ENCODE data around the gene ARL15.

The ARL15 gene

DNA sequence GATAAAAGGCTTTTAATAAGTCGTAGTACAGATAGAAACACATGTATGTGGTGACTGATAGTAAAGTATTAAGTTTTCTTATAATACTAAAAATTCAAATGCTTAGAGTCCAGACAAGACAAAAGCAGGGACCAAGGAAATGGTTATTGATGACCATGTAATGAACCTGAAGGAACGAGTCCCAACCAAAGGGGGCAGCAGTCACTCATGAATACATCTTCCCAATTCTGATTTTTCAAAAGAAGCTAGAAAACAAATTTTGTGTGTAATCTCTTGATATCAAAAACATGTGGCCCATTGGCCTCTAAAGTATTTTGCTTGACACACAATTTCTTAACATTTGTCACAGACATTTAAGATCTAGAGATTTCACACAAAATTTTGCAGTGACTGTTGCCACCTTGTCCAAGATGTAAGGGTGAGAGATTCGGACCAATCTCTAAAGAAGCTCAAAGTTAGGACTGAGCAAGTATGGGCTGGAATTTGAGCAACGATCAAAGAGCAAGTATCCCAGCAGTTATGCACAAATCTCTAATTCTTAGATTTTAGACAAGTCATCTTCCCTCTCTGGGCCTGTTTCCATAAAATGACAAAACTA, 66.8 kb downstream of the ARL15 start:
- DNase-seq (ENCODE audit: low read depth): peak; percentile 20

DNA sequence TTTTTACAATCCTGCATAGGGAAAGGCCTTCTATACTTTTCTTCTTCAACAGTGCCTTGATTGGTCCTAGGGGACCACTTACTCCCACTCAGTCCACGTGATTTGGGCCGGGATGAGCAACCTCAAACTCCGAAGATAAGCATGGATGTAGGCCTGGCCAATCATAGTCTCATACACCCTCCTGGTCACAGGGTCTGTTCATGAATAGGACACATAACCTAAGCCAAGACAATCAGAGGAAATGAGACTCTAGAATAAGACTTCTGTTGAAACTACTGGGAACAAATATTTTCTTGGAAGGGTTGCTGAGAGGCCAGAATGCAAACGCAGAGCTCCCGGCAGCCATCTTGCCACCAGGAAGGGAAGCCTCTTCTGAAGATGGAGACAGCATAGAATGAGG, 68.1 kb downstream of the ARL15 start:
- DNase-seq (ENCODE audit: low read depth): no peak

DNA sequence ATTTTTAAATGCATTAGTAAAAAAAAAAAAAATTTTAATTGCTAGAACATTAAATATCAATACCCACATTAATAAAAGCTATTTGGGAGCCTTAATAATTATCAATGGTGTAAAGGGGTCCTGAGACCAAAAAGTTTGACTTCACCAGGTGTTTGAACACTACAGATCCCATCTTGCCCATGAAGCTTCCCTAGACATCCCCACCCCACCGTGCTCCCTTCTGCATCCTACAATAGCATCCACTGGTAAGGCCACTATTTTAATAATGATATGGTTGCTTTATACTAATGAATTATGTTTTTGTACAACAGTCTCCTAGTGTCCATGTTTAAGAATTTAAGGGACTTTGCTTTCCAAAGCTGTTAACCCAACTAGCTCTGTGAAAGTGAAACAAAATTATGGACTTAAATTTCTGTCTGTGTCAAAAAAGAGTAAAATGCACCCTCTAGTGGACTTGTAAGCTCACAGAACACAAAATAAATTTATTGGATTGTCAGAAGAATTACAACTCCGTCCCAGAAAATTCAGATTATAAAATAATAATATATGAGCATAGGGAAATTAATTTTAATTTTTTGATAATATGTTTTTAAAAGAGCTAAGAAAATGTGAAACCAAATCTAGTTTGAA, 76.0 kb downstream of the ARL15 start:
- DNase-seq (ENCODE audit: low read depth): no peak

DNA sequence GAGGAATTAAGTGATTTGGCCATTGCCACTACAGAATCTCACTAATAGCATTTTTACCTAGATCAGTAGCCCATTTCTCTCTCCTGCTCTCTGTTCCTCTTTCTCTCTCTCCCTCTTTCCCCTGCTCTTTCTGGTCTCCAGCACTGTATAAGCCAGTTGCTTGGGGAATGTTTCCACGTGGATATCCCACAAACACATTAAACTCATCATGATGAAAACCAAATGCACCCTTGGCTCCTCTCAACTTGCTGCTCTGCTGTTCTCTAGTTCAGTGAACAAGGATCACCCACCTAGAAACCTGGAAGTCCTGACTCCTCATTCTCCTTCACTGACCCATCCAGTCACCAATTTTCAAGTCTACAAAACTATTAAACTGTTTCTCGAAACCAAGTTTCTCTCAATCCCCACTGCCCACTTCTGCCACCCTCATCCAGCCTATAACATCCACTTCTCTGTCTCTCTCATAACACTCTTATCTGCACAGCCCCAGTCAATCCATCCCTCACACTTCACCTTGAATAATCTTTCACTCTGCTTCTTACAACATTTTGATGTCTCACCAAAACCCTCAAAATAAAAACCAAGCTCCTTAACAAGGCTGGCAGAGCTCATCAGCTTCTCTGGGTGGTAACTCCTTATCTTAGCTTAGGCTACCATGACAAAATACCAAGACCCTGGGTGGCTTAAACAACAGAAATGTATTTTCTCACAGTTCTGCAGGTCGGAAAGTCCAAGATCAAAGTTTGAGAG, 79.3 kb downstream of the ARL15 start:
- no peak for DNase-seq (ENCODE audit: low read depth)

DNA sequence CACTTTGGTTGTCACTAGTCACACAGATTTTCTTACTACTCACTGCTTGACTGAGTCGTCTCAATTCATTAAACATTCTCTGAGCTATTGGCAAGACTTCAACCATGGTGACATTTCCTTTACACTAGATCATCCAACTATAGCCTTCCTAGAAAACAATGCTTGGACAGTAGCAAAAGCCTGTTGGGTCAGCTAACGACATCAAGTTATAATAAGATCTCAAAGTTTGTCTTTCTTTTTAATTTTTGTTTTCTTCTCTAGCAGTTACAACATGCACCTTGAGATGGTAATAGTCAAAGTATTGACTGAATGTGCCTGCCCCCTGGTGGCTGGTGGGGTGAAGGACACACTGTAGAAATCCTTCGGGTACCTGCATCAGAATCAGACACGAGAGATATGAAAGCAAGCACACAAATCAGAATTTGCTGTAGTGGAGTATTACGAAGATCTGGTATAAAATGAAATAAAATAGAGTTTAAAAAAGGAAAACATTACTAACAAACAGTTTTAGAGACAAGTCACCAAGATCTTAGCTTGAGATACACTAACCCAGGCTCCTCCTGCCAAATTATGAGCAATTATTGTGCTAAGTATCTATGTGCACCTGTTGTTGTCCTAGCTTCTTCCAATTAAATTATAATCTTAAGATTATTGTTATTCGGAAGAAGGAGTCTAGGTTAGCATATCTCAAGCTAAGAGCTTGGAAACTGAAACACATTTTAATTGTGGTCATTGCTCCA, 81.2 kb downstream of the ARL15 start:
- no peak for DNase-seq (ENCODE audit: low read depth)

DNA sequence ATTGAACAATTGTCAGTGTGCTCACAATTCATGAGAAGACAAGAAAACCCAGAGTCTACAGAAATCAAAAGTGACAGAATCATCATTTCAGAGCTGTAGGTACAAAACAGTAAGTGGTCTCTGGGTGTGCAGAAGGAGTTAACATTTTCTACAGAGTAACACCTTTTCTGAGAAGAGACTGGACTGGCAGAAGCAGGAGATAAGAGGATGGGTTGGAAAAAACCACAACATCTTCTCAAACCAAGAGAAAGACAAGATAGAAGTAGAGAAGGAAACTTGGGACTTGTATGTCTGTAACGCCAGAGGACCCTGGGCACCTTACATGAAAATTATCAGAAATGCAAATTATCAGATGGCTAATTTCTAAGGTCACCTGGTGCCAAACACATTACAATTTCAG, 82.6 kb downstream of the ARL15 start:
- no peak for DNase-seq (ENCODE audit: low read depth)

DNA sequence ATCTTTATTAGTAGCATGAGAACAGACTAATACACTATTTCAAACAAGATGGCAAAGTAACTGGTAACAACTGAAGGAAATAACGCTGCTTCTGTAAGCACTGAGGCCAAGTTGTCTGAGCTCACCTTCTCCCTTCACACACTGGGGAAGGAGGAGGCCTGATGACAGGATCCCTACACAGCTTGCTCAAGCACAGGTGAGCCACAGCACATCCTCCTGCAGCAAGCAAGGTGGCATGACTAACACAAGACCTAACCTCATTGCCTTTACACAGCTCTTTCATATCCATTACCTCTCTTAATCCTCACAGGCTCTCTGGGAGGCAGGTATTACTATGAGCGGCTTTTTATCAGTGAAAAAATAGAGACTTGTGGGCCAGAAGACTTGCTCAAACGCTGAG, 83.3 kb downstream of the ARL15 start:
- DNase-seq (ENCODE audit: low read depth): no peak

DNA sequence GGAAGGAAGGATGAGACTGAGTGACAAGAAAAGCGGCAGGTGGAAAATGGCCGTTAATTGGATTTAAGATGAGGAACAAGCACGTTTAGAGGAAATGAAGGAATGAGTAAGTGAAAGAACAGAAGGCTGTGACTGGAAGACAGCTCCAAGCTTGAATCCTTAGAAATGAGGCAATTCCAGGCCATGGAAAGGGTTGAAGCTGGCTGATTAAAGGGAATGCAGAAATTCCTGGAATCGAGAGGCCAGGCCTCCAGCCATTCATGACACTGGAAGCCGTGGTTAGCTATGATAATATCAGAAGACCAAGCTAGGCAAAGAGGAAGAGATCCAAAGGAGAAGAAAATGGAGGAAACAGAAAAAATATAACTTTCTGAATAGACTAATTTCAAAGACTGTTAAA, 84.2 kb downstream of the ARL15 start:
- DNase-seq (ENCODE audit: low read depth): no peak

DNA sequence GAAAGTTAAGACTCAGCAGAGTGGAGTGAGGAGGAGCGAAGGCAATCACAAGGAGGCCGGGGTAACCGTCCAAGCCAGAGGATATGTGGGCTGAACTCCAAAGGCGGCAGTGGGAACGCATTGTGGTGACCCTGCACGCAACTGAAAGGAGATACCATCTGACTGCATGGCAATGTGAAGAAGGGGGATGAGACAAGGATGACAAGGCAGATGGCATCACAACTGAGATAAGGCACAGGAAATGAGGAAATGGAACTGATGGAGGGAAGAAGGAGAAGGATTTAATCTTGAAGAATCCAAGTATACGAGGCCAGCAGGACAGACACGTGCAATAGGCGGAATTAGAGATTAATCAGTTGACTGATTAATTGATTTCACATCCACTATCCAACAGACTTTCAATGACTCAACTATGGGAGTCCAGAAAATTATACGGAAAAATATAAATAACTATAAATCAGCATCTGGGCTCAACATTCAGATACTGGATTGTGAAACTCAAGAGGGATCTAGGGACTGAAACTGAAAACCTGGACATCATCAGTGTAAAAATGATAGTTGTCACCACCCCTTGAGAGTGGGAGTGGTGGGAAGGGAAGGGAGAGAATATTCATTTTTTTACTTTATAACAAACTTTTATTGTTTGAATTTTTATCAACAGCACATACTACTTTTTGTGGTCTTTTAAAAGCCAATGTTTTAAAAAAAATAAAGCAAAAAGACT, 86.1 kb downstream of the ARL15 start:
- no peak for DNase-seq (ENCODE audit: low read depth)

DNA sequence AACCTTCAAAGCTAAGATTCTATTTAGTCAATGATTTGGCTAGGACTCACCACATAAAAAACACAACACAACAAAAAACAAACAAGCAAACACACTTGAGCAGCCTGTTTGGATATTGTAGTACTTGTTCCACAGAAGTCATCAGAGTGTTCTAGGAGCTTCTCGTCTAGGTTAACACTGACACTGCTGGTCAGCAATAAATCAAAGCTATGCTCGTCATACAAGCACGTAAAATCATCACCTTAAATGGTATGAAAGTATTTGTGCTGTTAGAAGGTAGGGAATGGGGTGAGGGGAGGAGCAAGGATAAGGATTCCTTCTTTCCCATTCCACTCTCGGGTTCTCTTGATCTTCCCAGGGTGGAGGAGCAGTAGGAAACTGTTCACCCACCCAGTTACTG, 88.0 kb downstream of the ARL15 start:
- DNase-seq (ENCODE audit: low read depth): no peak

DNA sequence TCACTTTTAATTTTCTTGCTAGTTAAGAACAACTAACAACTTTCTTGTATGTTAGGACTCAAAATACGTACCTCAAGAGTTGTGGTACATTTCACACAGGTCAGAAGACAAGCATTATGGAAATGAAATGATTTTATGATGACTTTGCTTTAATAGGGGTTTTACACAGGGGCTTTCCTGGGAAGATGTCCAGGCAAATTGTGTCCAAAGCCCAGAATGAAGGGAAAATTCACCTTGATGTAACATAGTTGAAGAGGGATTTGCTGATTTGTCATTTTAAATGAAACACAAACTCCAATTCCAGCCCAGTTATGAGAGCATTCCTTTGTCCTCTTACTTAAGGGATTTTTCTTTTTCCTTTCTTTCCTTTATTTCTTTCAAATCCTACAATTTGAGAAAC, 89.2 kb downstream of the ARL15 start:
- no peak for DNase-seq (ENCODE audit: low read depth)

DNA sequence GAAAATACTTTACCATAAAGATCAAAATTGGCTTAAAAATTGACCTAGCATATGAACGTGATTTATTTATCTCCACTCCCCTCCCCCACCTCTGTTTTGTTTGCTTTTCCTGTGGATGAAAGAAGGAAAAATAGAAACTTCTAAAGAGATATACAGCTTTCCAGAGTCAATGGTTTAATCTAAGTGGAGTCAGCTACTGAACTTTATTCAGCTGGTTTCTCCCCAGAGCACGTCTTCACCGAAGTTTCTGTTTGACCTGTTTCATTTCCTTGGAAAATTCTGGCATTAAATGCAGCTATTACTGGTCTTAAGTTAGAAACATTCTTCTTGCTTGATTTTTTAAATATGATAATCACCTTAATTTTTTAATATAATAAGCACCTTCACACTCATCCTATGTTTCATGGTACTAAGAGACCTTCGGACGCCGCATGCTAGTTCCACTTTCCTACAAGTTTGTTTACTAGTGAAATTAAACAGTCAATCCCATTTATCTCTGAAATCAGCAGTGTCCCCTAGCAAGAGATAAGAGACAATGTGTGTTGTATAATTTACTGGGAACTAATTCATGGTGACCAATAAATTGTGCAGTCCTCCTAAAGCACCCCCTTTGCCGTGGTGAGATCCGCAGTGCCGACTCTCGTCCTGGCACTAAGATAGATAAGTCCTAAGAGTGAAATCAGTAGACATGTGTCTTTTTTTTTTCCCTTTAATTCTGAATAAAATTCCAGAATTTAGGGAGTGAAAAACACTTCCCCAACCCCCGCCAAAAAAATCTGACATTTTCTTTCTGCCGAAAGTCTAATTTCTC, 89.9 kb downstream of the ARL15 start:
- no peak for DNase-seq (ENCODE audit: low read depth)

DNA sequence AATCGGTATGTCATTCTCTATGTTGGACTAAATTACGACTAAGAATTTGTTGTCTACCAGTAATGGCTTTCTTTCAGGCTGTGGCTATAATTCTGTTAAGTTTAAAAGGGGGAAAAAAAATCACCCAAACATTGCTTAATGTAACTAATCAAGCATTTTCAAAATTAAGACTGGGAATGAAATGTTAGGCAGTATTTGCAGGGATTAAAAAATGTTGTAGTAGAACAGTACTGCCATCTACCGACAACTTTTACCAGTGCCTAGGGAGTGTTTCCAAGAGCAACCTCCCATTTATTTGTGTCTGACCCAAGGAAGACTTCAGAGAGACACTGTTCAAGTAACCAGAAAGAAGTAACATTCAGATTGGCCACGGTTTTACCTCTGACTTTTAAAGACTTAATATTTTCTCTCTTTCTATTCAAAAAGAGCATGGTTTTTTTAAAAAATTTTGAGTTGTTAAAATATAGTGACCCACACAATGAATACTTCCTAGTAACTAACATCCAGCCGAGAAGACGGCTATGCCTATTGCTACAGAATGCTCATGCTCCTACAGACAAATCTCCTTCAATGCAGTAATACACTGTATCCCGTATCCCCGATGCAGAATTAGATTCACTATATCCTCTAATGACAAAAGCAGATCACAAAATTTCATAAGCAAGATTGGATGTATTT, 92.4 kb downstream of the ARL15 start:
- peak; percentile 60 for DNase-seq (ENCODE audit: low read depth)

DNA sequence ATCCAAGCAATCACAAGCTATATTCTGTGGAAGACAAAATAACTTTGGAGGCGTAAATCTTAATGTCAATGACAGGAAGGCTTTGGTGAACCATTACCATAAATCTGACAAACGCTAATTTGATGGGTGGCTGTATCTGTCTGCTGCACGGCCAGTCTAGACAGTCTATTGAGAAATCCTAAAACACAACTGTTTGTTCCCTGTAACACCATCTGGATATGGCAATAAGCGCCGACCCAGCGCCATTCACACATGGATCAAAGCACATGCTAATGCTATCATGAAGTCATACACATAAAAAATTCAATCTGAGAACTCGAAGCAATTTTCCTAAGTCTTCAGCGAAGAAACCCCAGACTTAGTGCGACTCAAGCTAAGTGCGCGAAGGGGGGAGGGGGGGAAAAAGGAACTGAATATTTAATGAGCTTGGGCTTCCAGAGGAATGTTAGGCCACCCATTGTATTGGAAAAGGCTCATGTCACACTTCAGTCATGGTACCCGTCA, 95.1 kb downstream of the ARL15 start:
- no peak for DNase-seq (ENCODE audit: low read depth)

DNA sequence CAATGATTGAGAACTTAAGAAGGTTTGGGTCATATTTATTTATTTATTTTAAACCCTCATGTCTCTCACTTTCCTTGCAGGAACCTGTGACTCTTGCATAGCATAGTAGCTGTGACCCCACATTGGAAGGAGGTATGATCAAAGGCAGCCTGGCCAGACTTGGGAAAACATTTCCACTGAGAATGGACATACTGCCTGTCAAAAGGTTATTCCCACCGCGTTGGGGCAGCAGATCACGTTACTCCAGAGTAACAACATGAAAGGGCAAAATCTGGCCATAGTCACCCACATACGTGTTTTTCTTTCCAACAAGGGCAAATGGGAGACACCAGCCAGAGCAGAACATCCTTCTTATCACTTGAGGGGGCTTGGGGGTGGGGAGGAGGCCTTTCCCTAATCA, 95.7 kb downstream of the ARL15 start:
- DNase-seq (ENCODE audit: low read depth): no peak

DNA sequence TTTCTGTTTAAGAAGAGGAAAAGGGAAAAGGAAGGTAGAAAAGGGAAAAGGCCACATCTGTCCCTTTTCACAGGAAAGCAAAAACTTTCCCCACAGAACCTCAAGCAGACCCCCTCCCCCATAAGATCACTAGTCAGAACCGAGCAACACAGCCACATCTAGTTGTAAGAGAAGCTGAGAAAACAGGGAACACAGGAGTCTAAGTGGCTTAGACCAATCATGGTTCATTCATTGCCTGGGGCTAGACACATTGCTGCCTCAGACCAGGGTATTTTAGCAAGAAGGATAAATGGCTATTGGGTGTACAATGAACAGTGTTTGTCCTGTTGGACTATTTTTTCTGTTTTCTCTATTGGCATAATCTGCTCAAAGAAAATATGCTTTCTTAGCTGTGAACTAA, 98.0 kb downstream of the ARL15 start:
- DNase-seq (ENCODE audit: low read depth): no peak

DNA sequence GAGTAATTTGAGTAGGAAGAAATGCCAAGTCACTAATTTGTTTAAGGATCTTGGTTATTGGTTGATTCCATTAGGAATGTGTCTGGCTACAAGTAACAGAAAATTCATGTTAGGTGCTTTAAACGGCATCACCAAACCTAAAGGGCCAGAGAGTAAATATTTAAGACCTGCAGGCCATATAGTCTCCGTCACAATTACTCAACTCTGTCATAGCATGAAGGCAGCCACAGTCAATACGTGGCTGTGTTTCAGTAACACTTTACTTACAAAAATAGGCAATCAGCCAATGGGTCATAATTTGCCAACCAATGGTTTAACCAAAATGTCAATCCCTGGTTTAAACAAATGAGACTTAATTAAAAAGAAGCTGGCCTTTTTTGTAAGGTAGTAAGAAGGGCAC, 98.5 kb downstream of the ARL15 start:
- no peak for DNase-seq (ENCODE audit: low read depth)

DNA sequence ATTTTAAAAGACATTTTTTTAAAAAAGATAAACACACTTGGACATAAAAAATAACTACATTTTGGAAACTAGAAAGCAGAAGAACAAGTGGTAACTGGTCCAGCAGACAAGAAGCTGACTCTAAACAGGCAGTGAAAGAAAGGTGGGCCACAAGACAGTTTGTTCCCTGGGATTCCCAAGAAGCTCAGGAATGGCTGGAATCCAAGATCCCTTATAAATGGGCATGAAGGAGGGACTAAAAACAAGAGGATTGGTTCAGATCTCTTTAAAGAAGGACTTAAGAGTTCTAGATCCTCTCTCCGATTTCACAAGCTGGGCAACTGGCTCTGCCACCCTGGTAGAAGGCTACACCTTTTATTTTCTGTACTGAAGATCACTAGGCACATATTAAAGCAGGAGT, 102.8 kb downstream of the ARL15 start:
- no peak for DNase-seq (ENCODE audit: low read depth)

DNA sequence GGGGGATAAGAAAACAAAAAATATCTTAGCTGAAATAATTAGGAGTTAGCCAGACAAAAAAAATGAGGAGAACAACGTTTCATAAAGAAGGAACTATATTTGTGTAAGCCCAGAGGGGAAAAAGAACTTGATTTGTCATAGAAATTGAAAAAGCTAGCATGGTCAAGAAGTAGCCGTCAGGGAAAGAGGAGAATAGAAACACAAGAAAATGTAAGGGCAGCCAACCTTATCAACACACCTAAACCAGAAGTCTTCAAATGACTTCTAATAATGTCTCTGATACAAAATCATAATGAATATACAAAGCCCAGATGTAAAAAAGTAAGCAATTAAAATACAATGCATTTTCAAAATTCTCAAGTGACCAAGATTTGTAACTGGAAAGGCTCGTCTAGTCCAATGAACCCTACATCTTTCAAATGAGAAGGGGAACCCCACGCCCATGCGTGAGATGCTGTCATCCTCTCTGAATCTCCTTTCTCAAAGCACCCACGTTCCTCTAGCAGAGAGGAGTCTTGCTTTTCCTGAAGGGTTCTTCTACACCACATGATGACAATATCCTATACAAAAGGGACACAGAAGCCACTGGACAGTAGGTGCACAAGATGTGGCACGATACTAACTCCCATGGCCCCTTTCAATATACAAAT, 103.7 kb downstream of the ARL15 start:
- DNase-seq (ENCODE audit: low read depth): no peak

DNA sequence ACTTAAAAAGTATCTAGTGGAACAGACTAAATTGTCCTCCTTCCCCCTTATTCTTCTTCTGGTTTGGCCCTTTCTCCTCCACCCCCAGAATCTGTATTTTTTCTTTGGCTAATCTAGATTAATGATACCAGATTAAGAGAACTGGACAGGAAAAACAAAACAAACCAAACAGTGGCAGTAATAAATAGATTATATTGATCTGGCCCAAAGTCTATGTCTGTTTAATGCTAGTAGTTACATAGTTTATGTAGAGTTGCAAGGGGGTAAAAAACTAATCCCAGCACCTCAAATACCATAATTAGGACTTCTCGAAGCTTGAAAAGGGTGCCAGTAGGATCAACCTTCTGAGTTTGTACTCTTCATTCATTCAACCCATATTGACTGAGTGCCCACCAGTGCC, 104.5 kb downstream of the ARL15 start:
- DNase-seq (ENCODE audit: low read depth): no peak
